NCI-H460 (cell line): ENCODE results near the gene MORN1. TPM values are rescaled to one million over a fixed set of nuclear protein-coding genes. Genes with fewer than 3 reads are reported as not detected.

Experiments used
- DNase-seq: peaks from one replicate; pipeline ENCODE4 v3.0.0-alpha.2; 2016; ENCODE audit warnings: low read depth; ENCODE audit errors: extremely low read depth
- total RNA-seq: library from RNA; depleted of rRNA; stranded (reverse); fragments of >200 nt; shearing (Covaris generic); gene quantifications from 2 replicates; pipeline ENCODE4 v1.2.3, GENCODE V29; 2014

Gene MORN1
- total RNA-seq, 1 experiment from 2014 or later, result 12.2 TPM

DNA sequence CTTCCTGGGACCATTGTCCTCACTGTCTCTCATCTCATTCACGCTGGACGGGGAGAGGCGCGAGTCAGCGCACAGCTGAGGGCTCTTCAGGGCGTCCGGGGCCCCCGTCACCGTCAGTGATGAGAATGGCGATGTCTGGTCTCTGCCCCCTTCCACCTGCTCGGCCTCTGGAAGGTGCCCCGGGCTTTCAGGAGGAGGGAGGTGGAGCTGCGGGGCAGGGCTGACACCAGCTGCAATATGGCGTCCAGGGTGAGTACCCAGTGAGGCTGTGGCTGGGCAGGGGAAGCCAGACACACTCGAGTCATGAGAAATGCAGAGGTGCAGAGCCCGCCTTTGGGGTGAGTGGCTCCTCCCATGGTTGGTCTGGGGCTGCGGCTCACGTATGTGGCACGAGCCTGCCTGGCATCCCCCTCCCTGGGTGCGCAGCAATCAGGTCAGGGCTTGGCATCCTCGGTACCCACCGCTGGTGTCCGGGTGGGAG lies 15.1 kb downstream of the MORN1 start:
- DNase-seq, result no peak

DNA sequence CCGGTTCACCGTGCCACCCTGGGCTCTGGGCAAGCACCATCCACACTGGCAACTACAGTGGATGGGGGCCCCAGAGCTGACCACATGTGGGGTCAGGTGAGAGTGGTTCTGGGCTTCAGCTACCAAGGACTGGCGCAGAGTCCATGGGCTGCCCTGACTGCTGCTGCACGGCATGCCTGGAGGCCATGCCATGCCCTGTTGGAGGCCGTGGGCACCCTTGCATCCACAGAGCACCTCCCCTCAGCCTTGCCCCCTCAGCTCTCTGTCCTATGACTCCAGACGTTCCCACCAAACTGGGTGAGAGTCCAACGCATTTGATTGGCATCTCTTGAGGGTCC lies 15.5 kb downstream of the MORN1 start:
- no peak for DNase-seq

DNA sequence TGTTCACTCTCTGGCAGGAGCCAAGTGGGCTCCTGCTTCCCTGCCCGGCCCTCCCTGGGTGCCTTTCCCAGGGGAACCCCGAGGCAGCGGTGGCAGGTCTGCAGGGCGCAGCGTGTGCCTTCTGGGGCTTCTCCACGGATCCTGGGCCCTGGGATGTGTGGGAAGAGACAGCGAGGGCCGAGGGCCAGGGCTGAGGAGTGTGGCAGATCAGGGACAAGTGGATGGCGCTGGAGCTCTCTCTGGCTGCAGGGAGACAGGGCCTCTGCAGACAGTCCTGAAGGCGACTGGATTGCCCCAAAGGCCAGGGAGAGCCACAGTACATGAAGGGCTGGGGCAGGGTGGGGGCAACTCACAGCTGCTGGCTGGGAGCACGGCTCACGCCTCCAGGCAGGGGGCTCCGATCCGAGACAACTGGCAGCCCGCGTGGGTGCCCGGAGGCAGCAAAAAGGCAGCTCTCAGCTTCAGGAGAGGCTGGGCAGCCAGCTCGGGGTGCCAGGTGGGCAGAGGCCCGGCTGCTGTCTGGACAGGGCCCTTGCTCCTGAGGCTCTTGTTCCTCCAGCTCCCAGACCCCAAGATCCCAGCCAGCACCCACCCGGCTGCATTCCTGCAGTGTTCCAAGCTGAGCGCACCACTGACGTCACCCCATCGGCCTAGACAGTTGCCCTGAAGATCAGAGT lies 16.0 kb downstream of the MORN1 start:
- no peak for DNase-seq

DNA sequence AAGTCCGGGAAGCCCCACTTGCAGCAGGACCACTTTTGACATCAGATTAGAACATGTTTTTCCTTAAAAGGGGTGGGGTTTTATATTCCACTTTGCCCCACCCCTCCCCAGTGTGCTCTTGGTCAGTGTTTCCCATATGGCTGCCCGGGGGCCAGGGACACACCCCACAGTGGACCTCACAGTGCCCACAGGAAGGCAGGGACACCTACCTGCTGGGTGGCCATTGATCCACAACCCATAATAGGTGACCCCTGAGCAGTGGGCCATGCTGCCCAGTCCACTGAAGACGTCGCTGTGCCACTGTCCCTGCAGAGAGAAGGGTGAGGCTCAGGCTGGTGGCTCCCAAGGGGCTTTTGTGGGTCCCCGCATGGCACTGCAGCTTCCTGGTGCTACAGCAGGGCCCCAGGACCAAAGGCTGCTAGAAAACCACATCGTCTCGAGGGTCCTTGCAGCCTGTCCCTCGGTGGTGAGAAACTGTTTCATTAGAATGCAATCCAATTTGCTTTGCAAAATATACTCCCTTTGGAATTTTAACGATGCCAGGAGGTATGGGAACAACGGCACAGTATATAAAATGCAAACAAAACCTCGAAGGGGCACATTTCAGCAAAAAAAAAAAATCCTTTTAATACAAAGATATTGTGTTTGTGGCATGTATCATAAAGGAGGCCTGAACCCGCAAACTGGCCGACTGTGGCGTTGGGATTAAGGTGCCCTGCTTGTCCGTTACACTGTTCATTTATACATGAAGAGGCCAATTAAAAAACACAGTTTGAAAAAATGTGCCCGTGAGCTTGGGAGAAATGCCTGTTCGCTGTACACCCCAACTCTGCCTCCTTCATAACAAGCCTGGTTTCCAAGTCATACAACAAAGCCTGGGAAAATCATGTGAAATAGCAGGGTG lies 16.9 kb downstream of the MORN1 start:
- DNase-seq, result no peak

DNA sequence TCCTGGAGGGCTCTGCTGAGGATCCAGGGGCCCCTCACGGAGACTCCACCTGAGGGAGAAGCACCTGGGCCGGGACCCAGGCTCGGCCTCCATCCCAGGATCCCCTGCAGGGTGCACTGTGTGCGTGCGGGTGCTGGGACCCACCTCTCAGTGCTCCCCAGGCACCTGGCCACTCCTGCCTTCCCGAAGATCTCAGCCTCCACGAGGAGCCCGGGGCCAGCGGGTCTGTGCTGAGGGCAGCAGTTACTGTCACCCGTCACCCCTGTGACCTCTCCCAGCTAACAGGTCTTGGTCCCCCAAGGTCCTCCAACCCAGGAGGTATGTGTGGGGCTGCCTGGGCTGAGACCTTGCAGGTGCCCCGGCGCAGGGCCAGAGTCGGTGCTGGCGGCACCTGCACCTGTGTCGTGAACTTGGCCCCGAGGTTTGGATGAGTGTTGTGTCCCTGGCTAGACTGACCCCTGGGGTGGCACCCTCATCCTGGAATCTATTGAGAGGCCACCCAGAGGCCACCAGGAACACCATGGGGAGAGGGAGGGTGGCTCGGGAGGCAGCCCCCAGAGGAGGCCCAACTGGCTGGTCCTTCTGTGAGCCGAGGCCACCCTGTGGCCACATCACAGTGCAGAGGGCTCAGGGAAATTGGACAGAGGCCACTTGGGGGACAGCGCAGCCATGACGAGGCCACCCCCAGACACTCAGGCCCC lies 17.7 kb downstream of the MORN1 start:
- DNase-seq, result no peak

DNA sequence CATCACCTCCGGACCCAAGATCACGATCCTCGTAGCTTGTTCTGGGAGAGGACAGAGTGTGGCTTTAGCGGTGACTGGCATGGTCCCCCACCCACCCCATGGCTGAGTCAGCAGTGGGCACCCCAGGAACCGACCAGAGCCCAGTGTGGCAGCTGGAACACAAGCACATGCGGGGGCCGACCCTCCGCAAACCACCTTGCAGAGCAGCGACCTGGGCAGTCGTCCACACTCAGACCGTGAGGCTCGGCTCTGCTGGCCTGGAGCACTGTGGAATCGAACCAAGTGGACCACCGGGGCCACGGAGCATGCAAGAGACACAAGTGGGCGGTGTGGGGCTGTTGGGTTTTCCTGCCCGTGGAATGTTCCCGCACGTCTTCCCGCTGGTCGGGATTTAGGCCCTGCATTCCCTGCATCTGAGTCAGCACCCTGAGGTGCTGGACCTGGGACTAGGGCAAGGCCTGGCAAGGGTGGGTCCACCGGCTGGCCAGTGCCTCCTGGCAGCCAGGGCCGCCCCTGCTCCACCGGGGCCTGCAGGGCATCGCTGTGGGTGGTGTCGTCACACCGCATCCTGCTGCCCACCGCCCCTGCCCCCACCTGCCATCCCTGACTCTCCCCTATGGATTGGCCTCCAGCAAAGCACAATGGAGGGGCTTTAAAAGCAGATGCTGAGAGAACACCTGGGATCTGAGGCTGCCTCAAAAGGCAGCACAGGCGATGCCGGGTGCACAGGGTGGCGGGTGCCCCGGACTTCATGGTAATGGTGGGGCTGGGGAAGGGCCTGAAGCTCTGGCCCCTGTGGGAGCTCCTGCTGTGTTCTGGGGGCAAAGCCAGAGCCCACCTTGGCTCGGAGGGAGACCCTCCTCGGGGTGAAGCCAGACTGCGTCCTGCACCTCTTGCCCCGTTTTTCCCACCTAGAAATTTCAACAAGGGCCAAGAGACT lies 18.5 kb downstream of the MORN1 start:
- no peak for DNase-seq

DNA sequence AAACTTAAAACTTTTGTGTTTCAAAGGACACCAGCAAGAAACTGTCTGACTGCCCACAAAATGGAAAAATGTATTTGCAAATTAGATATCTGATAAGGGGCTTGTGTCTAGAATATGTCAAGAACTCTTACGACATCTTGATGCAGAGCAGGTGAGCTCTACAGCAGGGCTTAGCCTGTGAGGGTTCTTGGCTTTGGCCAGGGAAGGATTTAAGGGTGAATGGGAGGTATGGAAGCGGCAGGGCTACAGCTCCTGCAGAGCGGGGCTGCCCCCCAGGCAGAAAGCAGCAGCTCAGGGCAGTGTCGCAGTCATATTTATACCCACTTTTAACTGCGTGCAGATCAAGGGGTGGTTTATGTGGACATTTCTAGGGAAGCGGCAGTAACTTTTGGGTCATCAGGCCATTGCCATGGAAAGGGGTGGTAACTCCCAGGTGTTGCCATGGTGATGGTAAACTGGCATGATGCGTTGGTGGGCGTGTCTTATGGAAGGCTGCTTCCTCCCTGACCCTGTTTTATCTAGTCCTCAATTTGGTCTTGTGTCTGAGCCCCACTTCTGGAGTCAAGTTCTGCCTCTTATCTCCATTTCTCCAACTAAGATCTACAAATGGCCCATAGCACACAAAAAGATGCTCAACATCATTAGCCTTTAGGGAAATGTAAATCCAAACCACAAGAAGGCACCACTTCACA lies 23.2 kb downstream of the MORN1 start:
- no peak for DNase-seq

DNA sequence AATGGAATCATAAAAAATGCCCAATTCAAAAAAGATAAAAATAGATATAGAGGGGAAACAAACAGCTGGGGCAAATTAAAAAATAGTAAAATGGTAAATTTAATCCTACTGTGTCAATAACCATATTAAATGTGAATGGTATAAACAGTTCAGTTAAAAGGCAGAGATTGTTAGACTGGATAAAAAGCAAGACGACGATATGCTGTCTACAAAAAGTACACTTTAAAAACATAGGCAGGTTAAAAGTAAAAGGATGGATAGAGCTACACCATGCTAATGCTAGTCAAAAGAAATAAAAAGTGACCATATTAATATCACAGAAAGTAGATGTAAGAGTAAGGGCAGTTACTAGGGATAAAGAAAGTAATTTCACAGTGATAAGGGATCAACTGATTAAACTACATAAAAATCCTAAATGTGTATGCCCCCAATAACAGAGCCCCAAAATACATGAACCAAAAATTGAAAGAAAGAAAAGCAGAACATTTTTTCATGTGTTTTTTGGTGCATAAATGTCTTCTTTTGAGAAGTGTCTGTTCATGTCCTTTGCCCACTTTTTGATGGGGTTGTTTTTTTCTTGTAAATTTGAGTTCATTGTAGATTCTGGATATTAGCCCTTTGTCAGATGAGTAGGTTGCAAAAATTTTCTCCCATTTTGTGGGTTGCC lies 27.4 kb downstream of the MORN1 start:
- DNase-seq, result no peak

DNA sequence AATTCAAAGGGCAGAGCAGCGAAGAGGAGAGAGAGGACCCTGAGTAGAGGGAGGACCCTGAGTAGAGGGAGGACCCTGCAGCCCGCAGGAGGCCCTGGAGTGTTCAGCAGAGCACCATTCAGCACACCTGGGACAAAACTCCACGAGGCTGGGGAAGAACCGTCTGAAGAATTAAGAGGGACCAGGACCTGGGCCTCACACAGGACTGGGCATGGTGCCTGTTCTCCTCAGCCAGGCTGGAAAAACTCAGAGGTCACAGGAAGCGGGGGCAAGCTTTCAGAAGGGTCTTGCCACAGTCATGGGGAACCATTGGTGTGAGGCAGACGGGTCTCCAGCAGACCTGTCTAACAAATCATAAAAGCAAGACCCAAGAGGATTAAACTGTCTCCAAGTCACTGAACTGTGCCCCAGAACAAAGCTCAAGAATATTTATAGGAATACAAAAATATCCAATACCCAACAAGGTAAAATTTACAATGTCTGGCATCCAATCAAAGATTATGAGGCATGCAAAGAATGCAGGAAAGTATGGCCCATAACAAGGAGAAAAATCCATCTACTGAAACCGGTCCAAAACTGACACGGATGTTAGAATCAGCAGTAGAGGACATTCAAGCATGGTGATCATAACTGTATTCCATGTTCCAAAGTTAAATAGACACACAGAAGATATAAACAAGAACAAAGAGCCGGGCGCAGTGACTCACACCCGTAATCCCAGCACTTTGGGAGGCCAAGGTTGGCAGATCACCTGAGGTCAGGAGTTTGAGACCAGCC lies 30.6 kb downstream of the MORN1 start:
- no peak for DNase-seq

DNA sequence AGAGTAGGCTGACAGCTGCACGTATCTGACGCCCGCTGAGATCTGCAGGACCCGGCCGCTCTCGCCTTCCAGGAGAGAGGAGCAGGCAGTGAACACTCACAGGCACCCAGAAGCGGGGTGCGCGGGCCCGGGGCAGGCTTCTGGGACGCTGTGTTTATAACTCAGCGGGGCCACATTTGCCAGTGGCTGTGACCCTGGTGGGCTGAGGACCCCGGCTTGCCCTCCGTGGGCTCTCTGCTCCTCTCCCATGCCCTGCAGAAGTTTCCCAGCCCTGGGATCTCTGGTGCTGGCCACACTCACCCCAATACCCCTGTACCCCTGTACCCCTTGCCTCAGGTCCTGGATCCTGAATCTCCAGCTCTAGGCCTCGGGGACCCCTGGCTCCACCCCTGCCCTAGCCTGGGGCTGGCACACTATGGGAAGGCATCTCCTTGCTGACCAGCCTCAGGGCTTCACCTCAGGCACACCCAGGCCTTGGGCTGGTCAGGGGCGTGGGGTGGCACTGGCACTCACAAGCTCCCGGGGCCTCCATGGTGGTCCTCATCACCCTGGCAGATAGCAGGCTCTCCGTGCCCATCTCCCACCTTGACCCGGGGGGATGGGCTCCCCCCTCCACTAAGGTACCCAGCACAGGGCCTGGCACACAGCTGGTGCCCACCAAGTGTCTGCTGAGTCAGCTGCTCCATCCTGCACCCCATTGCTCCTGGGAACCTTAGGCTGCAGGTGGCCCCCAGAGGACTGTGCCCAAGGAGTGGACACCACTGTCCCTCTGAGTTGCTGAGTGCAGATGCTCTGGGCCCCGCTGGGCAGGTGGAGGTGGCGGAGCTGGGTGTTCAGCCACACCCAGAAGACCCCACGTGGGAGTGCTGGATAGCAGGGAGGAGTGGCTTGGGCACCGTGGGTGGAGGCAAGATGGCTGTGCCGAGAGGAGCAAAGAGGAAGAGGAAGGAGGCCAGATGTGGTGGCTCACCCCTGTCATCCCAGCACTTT lies 32.4 kb downstream of the MORN1 start:
- no peak for DNase-seq

DNA sequence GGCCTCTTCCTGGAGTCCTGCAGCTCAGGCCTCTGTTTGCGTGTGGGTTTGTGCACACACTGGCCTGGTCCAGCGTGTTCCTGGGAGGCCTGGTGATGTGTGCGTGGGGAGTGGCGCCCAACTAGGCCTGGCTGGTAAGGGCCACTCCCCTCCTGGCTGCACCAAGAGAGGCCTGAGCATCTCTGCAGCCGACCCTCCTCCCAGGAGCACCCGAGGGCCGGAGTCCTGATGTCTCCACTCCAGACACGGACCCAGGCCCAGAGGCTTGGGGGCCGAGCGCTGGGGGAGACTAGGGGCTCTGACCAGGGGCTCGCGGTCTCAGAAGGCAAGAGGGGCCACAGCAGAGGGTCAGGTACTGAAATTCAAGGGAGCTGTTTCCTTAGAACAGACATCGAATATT lies 33.3 kb downstream of the MORN1 start:
- no peak for DNase-seq

DNA sequence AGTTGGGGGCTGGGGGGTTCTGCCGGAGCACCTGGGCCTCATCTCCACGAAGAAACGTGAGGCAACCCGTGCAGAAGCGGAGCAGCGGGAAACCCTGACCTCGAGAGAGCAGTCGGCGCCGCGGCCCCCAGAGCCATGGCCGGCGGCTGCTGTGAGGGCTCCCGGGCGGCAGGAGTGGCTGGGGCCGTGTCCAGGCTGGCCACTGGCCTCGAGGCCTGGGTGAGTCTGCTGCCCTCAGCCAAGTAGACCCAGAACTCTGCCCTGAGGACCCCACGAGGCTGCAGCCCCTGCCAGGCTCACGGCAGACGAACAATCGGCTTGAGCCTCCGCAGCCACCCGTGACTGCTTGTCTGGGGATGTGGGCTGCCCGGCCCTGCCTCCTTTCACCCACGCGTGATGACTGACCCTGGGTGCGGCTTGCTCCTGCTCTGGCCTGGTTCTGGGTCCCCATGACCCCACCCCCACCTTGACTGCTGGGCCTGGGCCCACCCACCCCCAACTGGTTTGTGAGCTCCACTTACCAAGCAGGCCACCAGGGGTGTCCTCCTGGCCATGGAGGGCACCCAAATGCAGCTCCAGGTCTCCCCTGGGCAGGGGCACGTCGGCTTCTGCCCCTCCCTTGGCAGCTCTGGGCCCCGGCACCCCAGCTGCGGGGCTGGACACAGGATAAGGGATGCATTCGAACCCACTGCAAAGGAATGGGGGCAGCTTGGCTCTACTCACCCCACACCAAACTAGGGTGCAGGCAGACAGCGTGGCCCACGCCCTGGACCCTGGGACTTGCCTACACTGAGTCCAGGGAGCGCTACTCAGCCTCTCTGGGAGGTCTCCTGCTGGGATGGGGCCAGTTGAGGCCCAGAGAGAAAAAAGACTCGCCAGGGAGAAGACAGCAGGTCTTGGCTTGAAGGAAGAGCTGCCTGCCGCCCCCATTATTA lies 34.2 kb downstream of the MORN1 start:
- no peak for DNase-seq

DNA sequence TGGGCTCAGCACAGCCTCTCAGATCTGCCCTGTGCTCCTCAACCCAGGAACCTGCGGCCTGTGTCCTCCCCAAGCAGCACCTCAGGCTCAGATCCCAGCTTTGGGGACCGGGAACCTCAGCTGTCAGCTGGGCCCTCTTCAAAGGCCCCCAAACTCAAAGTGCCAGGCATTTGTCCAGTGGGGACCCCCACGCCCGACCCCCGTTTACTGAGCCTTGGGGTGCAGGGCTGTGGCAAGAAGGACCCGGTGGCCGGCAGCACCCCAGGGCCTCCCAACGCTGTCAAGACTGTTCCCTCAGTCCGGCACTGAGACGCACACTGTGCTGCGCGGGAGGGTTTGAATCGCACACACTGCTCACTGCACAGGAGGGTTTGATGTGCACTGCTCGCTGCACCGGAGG lies 35.0 kb downstream of the MORN1 start:
- no peak for DNase-seq

DNA sequence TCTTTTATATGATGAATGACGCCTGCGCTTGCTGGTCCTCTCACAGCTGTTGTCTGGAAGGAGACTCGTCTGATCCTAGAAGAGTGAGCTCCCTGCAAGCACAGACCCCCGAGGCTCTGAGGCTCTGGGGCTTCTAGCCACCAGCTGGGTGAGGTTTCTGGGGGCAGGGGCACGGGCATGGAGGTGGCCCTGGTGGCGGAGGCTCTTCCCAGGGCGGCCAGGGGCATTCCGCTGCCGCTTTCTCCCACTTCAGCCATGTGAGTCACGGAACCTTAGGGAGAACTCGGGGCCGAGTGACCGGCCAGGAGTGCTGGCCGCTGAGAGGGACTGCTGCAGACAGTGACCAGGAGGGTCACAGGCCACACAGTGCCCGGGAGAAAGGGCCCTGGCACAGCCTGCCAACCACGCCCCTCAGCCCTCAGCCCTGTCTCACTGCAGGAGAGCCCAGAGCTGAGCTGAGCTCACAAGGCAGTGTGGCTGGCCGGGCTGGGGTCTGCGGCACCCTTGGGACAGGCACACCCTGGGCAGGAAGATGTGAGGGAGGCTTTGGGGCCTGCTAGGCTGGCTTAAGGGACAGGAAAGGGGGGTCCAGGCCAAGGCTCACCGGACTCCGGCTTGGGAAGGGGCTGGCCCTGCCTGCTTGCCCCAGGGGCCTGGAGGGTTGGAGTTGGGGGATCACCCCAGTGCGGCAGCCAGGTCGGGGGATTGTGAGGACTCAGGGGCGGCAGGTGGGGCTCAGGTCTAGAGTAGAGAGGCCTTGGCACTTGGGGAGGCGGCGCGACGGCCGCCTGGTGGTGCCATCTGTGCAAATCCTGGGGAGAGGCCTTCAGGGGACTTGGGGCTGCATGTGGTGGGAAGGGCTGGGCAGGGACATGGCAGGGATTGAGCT lies 35.7 kb downstream of the MORN1 start:
- DNase-seq, result no peak
